ENCODE measurements around the gene PSMG4.

- TF ChIP-seq, protein P1, sequence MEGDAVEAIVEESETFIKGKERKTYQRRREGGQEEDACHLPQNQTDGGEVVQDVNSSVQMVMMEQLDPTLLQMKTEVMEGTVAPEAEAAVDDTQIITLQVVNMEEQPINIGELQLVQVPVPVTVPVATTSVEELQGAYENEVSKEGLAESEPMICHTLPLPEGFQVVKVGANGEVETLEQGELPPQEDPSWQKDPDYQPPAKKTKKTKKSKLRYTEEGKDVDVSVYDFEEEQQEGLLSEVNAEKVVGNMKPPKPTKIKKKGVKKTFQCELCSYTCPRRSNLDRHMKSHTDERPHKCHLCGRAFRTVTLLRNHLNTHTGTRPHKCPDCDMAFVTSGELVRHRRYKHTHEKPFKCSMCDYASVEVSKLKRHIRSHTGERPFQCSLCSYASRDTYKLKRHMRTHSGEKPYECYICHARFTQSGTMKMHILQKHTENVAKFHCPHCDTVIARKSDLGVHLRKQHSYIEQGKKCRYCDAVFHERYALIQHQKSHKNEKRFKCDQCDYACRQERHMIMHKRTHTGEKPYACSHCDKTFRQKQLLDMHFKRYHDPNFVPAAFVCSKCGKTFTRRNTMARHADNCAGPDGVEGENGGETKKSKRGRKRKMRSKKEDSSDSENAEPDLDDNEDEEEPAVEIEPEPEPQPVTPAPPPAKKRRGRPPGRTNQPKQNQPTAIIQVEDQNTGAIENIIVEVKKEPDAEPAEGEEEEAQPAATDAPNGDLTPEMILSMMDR (optimal IDR thresholded peaks at IDR 0.05 in 1 of 3, IDR thresholded peaks at IDR 0.05 in 1 of 3, conservative IDR thresholded peaks at IDR 0.05 in 1 of 3; ENCODE audit: extremely low read depth in 1 of 3, insufficient read depth in 2 of 3, low read length in 3 of 3) = no peak
- TF ChIP-seq EZH2 (IDR thresholded peaks at IDR 0.05; ENCODE audit: low read length) = no peak
Measured at GRCh38 chr6:3297006-3297405, 38.3 kb downstream of the PSMG4 start.
